NCI-H748 (cell line): ENCODE data around the gene WDR33.
"Not testable (repeated sequence)": the region's sequence is repeated elsewhere in the genome, so short reads cannot be mapped to it uniquely, and the experiment has no call there.

Experiments used
- DNase-seq: peaks from one replicate; lab custom pipeline; 2025; ENCODE audit not compliant: unreplicated experiment; lab: John Stamatoyannopoulos, UW

Gene WDR33

GRCh38 chr2:127769587-127769986, 41.4 kb downstream of the WDR33 start:
- no peak for DNase-seq

- no peak for DNase-seq
These were observed 42.0 kb downstream of the WDR33 start for GRCh38 chr2:127768775-127769479.

DNA sequence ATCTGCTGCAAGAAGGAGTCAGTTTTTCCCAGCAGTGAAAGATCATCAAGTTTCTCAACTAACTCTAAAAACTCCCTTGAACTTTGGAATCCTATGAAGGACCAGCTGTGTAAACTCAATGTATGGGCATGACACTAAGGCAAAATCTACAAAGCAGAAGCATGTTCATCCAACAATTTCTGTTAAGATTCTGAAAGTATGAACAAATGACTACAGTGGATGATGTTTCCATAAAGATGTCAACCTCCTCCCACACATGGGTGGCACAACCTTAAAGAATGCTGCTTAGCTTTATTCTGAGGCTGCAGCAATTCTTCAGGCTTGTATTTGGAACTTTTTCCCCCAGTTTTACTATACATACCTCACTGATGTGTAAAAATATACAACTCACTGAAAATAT, 47.2 kb downstream of the WDR33 start:
- no peak for DNase-seq

GRCh38 chr2:127762846-127763245, 48.1 kb downstream of the WDR33 start:
- DNase-seq, result no peak

- no peak for DNase-seq
These were observed 48.5 kb downstream of the WDR33 start for GRCh38 chr2:127762441-127762840.

- DNase-seq, result no peak
These were observed 51.0 kb downstream of the WDR33 start for GRCh38 chr2:127759931-127760330.

- no peak for DNase-seq
These were observed 56.8 kb downstream of the WDR33 start for GRCh38 chr2:127754186-127754585.

- DNase-seq, result no peak
These were observed 57.6 kb downstream of the WDR33 start for GRCh38 chr2:127753374-127753773.

GRCh38 chr2:127749537-127749936, 61.4 kb downstream of the WDR33 start:
- DNase-seq, result not testable (repeated sequence)

- no peak for DNase-seq
These were observed 63.4 kb downstream of the WDR33 start for GRCh38 chr2:127747621-127748020.

GRCh38 chr2:127743477-127744026, 67.4 kb downstream of the WDR33 start:
- DNase-seq, result no peak

- peak; percentile 60 for DNase-seq
These were observed 70.2 kb downstream of the WDR33 start for GRCh38 chr2:127740665-127741288.

DNA sequence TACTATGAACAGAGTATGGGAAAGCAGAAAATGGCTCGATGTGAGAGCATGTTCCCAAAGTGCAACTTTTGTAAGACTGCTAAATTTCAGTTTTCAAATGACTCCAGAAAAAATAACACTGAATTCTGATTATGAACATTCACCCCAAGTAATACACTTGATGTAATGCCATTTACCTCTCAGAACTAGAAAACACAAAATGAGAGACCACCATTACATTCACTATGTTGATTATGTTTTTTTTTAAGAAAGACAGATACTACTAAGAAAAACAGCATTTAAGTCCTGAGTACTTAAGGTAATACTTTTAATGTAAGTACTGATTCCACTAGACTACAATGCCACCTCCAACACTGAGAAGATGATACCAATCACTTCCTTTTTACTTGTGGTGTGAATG, 71.2 kb downstream of the WDR33 start:
- no peak for DNase-seq

GRCh38 chr2:127737892-127738291, 73.1 kb downstream of the WDR33 start:
- DNase-seq, result no peak

DNA sequence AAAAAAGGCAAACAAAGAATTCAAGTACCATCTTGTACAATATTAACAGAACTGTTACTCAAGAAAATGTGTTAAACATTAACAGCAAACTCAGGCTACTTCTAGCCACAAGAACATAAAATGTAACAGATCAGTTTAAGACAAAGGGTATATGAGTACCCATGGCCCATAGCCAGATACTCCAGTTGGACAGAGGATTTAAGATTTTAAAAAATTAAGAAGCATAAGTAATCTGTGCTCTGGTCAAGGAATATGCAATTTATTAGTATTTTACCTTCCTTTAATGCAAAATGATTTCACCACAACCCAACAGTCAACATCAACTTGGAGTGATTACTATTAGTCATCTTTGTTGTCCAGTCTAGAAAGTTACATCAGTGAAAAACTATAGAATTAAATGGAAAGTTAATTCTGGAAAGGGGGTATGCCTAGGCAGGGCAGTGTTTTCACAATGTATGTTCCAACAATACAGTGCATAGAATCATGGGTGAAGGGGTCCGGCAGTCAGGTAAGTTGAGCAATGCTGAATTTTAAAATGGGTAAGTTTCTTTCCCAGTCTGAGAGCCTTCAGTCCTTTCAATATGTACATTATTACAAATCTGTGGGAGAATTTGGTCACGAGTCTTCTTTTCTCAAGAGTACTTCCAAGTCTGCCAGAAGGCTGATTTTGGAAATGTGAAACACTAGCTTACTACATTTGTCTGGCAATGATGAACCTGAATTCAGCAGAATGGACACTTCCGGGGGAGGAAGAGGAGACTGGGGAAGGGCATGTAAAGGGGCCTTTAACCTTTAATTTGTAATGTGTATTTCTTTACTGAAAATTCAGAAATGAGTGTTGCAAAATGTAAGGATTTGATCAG, 75.2 kb downstream of the WDR33 start:
- DNase-seq, result no peak

- DNase-seq, result no peak
These were observed 75.9 kb downstream of the WDR33 start for GRCh38 chr2:127735044-127735443.

DNA sequence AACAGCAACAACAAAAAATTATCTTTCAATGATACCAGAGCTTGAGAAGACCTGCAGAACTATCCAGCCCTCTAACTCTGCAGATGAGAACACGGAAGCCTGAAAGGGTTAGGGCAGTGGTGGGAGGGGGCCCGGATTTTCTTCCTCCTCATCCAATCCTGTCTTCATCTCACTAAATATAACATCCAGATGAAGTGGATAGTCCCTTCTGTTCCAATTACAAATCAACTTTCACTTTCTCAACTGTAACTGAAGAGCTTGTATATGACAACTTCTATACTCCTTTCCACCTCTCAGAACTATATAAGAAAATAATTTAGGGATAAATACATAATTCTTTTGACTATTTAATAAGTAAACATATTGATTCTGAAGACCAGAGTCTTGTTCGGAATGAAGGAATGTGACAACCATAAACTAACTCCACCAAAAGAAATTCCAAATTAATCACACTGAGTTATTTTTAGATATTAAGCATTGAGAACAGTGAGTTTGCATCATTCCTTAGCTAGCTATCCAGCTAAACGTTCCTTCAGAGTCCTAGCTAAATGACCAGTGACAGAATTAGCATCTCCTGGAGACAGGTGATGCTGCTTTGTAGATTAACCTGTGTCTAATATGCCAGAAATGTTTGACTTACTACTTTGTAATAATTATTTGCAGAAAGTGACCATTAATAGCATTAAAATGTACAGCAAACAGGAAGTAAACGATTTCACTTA, 77.0 kb downstream of the WDR33 start:
- no peak for DNase-seq

GRCh38 chr2:127733113-127733815, 77.7 kb downstream of the WDR33 start:
- DNase-seq, result no peak

- DNase-seq, result no peak
These were observed 84.7 kb downstream of the WDR33 start for GRCh38 chr2:127726158-127726880.

DNA sequence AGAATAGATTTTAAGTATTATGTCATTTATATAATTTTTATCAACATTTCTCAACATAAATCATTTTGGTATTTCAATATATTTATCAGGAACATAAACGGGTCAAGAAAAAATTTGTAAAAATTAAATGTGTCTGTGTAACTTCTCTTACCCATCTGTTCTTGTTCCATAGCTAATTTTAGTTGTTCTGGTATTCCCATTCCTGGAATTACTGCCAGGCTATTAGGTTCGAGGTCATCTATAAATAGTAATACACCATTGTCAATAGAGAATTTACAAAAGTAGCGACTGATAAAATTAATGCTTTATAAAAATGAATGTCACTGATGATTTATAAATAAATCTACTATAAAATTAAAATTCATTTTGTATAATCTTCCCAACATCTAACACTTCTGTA, 88.2 kb downstream of the WDR33 start:
- DNase-seq, result no peak
